Left forelimb (tissue), 1 donor: ENCODE data around the gene PREPL.
"Not testable (repeated sequence)": the region's sequence is repeated elsewhere in the genome, so short reads cannot be mapped to it uniquely, and the experiment has no call there.

ENCODE experiments used
- DNase-seq: peaks from one replicate; pipeline ENCODE4 v3.0.0-alpha.2; 2018; ENCODE audit warnings: low spot score

PREPL gene

GRCh38 chr2:44361330-44362206 is at the start of gene PREPL, which contains the start of gene CAMKMT:
Gene PREPL (minus strand): TSS chr2:44361494. CDS start chr2:44346342, 15,152 bp downstream.
Gene CAMKMT (plus strand): TSS chr2:44361947.
- DNase-seq, result peak; percentile 99

GRCh38 chr2:44398243-44398897 is 37.1 kb upstream of the PREPL start:
- DNase-seq, result no peak

- DNase-seq, result no peak
These were observed 36.3 kb upstream of the PREPL start for GRCh38 chr2:44397447-44398175.

DNA sequence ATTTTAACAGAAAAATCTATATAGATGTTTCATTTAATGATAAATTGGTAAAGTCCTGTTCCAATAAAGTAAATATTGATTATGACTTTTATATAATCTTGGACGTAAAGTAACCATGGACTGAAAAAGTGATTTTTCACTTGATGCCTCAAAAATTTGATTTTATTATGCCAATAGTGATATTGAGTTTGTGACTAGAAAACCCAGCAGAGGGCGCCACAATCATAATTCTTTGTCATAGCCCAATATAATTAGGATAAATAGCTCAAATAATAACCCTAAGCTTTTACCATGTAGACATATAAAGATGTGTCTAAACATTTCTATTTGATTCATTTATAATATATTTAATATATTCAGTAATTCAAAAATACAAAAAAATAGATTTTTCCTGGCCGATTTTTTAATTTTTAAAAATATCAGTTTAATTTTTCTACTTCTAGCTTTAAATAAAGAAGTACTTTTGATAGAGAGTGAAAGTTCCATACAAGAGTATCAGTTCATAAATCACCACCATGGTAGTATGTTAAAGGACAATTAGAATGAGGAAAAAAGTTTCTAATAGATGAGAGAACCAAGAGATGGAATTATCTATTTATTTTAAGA is 31.1 kb upstream of the PREPL start:
- no peak for DNase-seq

DNA sequence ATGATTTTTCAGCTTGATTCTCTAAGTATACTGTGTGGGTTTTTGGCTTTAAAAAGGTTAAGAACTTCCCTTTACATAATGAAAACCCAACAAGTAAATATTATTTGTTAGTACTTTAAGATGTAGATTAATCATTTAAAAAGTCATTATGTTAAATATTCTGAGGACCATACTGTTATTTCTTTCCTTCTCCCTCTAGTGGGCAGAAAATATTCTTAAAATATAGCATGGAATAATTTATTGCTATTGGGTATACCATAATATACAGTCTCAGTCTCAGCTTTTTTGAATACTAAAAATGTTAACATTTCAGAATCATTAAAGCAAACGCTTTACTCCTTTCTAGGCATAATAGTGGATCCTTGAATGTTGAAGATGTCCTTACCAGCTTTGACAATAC is 28.6 kb upstream of the PREPL start:
- DNase-seq, result no peak

DNA sequence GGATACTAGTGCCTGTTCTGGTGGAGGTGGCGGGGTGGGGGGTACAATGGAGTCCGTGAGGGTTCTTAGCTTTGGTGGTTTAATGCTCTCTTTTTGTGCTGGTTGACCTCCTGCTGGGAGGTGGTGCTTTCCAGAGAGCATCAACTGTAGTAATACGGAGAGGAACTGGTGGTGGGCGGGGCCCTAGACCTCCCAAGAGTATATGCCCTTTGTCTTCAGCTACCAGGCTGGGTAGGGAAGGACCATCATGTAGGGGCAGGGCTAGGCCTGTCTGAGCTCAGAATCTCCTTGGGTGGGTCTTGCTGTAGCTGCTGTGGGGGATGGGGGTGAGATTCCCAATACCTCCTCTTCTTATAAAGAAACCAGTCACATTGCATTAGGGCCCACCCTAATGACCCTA is 27.6 kb upstream of the PREPL start:
- no peak for DNase-seq

- DNase-seq, result not testable (repeated sequence)
These were observed 23.9 kb upstream of the PREPL start for GRCh38 chr2:44385226-44385625.

- DNase-seq, result no peak
These were observed 16.2 kb upstream of the PREPL start for GRCh38 chr2:44377486-44377885.

GRCh38 chr2:44372246-44372645 is 11.0 kb upstream of the PREPL start:
- no peak for DNase-seq

GRCh38 chr2:44371445-44371844 is 10.2 kb upstream of the PREPL start:
- no peak for DNase-seq

GRCh38 chr2:44369392-44369791 is 8.1 kb upstream of the PREPL start:
- no peak for DNase-seq

DNA sequence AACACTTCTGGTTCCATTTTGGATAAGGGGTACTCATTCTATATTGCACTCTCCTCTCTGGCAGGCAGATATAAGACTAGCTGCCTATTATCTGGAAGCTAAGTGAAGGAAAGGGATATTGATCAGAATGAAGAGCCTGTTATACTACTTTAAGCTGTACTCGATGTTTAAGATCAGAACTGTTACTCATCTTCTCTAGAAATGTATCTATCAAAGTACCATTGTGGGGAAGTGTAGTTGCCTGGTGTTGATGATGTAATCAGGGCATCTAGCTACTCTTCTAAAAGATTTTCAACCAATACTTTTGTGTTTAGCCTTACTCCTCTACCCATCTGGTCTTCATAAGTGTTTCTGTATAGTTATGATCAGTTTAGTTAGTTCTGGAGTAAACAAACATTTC is 6.3 kb upstream of the PREPL start:
- DNase-seq, result no peak

DNA sequence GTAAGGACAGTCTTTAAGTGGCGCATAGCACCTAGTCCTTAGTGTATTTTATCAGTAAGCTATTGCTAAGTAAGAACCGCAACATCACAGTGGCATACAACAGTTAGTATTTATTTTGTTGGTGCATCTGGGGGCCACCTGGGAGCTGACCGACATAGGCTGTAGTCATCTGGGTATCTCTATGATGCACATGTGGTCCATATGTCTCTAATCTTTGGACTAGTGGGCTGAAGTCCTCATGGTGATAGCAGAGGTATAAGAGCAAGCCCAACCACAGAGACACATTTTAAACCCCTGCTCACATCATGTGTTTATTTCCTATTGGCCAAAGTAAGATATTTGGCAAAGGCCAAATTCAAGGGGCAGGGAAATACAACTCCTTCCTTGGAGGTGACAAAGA is 3.3 kb upstream of the PREPL start:
- no peak for DNase-seq

GRCh38 chr2:44362207-44363015 is 1.1 kb upstream of the PREPL start:
- DNase-seq, result peak; percentile 71

DNA sequence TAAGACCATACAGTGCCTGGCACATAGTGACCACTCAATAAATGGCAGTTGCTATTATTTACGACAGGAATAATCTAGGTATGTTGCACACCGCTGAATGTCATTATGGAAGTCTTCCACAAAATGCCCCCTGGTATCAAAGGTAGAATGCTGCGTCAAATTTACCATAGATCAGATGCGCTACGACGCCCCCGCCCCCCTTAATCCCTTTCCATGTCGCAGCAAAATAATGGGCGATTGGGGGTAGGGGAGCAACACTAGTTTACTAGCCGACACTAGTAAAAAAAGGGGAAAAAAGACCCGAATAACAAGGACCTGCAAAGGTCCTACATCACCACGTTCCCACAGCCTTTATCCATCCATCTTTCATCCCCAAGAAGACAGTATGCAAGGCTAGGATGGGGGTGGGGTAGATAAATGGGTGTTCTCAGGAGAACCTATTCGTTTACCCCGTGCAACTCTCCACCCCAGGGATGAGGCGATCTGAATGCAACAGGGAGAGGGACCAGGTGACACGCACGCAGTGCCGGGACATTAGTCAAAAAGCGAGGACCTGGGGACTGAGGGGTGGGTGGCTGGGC is 455 bp downstream of the PREPL start:
- DNase-seq, result no peak

GRCh38 chr2:44358503-44358902 is 2.8 kb downstream of the PREPL start:
- DNase-seq, result no peak

GRCh38 chr2:44354761-44355160 is 6.5 kb downstream of the PREPL start:
- no peak for DNase-seq

DNA sequence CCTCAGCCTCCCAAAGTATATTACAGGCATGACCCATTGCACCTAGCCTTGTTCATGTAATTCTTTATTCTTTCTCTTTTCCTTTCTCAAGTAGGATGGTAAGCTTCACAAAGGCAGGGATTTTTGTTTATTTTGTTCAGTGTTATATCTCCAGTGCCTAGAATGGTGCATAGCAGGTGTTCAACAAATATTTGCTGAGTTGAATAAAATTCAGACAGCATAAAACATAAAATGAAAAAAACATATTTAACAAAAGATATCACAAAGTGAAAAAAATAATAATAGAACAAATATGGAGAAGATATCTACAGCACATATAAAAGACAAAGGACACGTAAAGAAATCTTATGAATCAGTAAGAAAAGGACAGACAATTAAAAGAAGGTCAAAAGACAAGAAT is 8.8 kb downstream of the PREPL start:
- DNase-seq, result no peak

- no peak for DNase-seq
These were observed 9.6 kb downstream of the PREPL start for GRCh38 chr2:44351676-44352075.

GRCh38 chr2:44351088-44351487 is 10.2 kb downstream of the PREPL start:
- DNase-seq, result no peak

DNA sequence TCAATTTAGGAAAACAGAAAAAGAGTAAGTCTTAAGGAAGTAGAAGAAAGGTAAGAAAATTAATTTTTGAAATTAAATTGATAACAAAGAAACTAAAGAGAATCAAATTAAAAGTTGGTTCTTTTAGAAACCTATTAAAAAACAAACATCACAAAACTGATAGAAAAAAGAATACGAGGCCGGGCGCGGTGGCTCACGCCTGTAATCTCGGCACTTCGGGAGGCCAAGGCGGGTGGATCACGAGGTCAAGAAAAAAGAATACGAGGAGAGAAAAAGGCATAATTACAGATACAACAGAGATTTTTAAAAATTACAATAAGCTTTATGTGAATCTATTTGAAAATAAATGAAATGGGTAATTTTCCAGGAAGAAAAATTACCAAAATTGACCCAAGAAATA is 11.8 kb downstream of the PREPL start:
- DNase-seq, result no peak
